HepG2 (cell line): ENCODE data around the gene ZNF217. TPM values are rescaled to one million over a fixed set of nuclear protein-coding genes. Genes with fewer than 3 reads are reported as not detected.

Experiments used
- CEBPG ChIP-seq: IDR thresholded peaks from 2 replicates; pipeline ENCODE4 v1.6.1; 2016
- HBP1 ChIP-seq: IDR thresholded peaks from 2 replicates; pipeline ENCODE4 v1.6.1; 2016; ENCODE audit warnings: low read depth, control low read depth
- HMG20B ChIP-seq: conservative IDR thresholded peaks from 2 replicates; pipeline ENCODE4 v1.6.1; 2016; ENCODE audit warnings: missing genetic modification reagents, missing compliant biosample characterization
- MIXL1 ChIP-seq: IDR thresholded peaks from 2 replicates; pipeline ENCODE4 v1.6.1; 2016
- PAF1 ChIP-seq: IDR thresholded peaks from 2 replicates; pipeline ENCODE4 v1.6.1; 2016; ENCODE audit warnings: missing genetic modification reagents, missing compliant biosample characterization
- PAXIP1 ChIP-seq: sonication (generic); formaldehyde crosslinking; conservative IDR thresholded peaks from 2 replicates; pipeline ENCODE4 v1.4.0; 2020; ENCODE audit warnings: mild to moderate bottlenecking, missing genetic modification reagents, moderate library complexity
- RORA ChIP-seq: sonication (generic); formaldehyde crosslinking; IDR thresholded peaks from 2 replicates; pipeline ENCODE4 v1.5.0; 2020; ENCODE audit warnings: mild to moderate bottlenecking, missing genetic modification reagents, moderate library complexity
- SPEN ChIP-seq: sonication (generic); formaldehyde crosslinking; IDR thresholded peaks from 2 replicates; pipeline ENCODE4 v1.5.1; 2020; ENCODE audit warnings: low read depth, mild to moderate bottlenecking, missing genetic modification reagents
- TAF15 ChIP-seq: fragments of 200-400 bp; formaldehyde crosslinking; IDR thresholded peaks from one replicate; pipeline ENCODE4 v1.6.1; 2018; ENCODE audit warnings: mild to moderate bottlenecking, low read depth, low read length; ENCODE audit not compliant: poor library complexity, severe bottlenecking
- ZFP91 ChIP-seq: sonication (generic); formaldehyde crosslinking; IDR thresholded peaks from 2 replicates; pipeline ENCODE4 v1.9.0; 2022; ENCODE audit warnings: missing genetic modification reagents, mild to moderate bottlenecking, borderline replicate concordance
- ZHX2 ChIP-seq, 2 experiments: sonication (generic) in 1 of 2; formaldehyde crosslinking in 1 of 2; IDR thresholded peaks; 2 replicates each; pipeline versions ENCODE4 v1.6.1 to v1.9.0; 2014 to 2022; ENCODE audit warnings: antibody characterized with exemption in 1 of 2, borderline replicate concordance in 1 of 2, inconsistent platforms in 1 of 2, low read depth in 1 of 2, missing genetic modification reagents in 1 of 2
- ZNF331 ChIP-seq: sonication (generic); formaldehyde crosslinking; IDR thresholded peaks from 2 replicates; pipeline ENCODE4 v1.4.0; 2020; ENCODE audit warnings: missing genetic modification reagents
- ZNF691 ChIP-seq: sonication (generic); formaldehyde crosslinking; IDR thresholded peaks from 2 replicates; pipeline ENCODE4 v1.4.0; 2020; ENCODE audit warnings: missing genetic modification reagents, low read depth, mild to moderate bottlenecking, borderline replicate concordance
- polyA plus RNA-seq, 8 experiments: library from polyadenylated mRNA; depleted of rRNA in 3 of 8; stranded (reverse) in 7 of 8; unstranded in 1 of 8; fragments of >200 nt; fragmentation: Illumina TruSeq in 4 of 8; extraction: Trizol in 4 of 8; gene quantifications; 2 replicates each; pipeline versions ENCODE4 v1.2.1 to v1.2.3, GENCODE V29; 2011 to 2016; ENCODE audit warnings: low read depth in 4 of 8, missing spikeins in 1 of 8, mixed read lengths in 1 of 8; ENCODE audit not compliant: insufficient read depth in 1 of 8
- total RNA-seq, 5 experiments: library from RNA; depleted of rRNA; stranded (reverse); fragments of >200 nt; fragmentation: Illumina TruSeq; extraction: Trizol; gene quantifications; 2 replicates each; pipeline ENCODE4 v1.2.3, GENCODE V29; 2016; ENCODE audit warnings: low read depth in 1 of 5

ZNF217 gene
- total and polyA plus RNA-seq, 2 of the 13 experiments (the other 11 are each of a cell fraction or from before 2014, with no cell fraction given): 22.3 to 29.8 TPM

- TF ChIP-seq PAXIP1: 0 out of 2 replicates have a peak, but pooled peaks have one; percentile 32
- no peak for TF ChIP-seq ZHX2 (IDR thresholded peaks at IDR 0.05; ENCODE audit: low read depth)
- TF ChIP-seq ZHX2 (CRISPR knock-in tag; IDR thresholded peaks at IDR 0.05; ENCODE audit: borderline replicate concordance): no peak
- TF ChIP-seq HBP1 (CRISPR knock-in tag): no peak
- TF ChIP-seq PAF1 (CRISPR knock-in tag): peak; percentile 71; the same call in 1 of the 2 replicates
- TF ChIP-seq ZNF331 (CRISPR knock-in tag): peak; percentile 38; the same call in 1 of the 2 replicates
- TF ChIP-seq RORA (CRISPR knock-in tag): no peak
- TF ChIP-seq MIXL1 (CRISPR knock-in tag): no peak
- TF ChIP-seq CEBPG (CRISPR knock-in tag): peak; percentile 73
- no peak for TF ChIP-seq SPEN (CRISPR knock-in tag)
- TF ChIP-seq ZFP91: no peak
- TF ChIP-seq ZNF691: no peak
- TF ChIP-seq TAF15: no peak
- TF ChIP-seq HMG20B: no peak
Measured at GRCh38 chr20:53582574-53583351, 10.9 kb downstream of the ZNF217 start (continued).
